K562 (cell line): Measurements from ENCODE around the gene STK32C. TPM values are rescaled to one million over a fixed set of nuclear protein-coding genes. Genes with fewer than 3 reads are reported as not detected.

Experiments used
- KDM4B ChIP-seq, 2 experiments: fragments of 450-650 bp in 1 of 2; sonication (generic) in 1 of 2; IDR thresholded peaks; 2 replicates each; pipeline ENCODE4 v1.6.1; 2016 to 2017; ENCODE audit warnings: borderline replicate concordance in 2 of 2, antibody characterized with exemption in 1 of 2, low read depth in 1 of 2, mild to moderate bottlenecking in 1 of 2
- L3MBTL2 ChIP-seq: fragments of 450-650 bp; IDR thresholded peaks from 2 replicates; pipeline ENCODE4 v1.6.1; 2016; ENCODE audit warnings: mild to moderate bottlenecking, moderate library complexity
- LARP7 ChIP-seq: fragments of 450-650 bp; IDR thresholded peaks from 2 replicates; pipeline ENCODE4 v1.6.1; 2016
- POLR2H ChIP-seq: IDR thresholded peaks from 2 replicates; pipeline ENCODE4 v1.6.1; 2016; ENCODE audit warnings: missing genetic modification characterization, low read depth, mild to moderate bottlenecking, control low read depth, missing compliant biosample characterization, moderate library complexity
- TAF9B ChIP-seq: fragments of 450-650 bp; IDR thresholded peaks from 2 replicates; pipeline ENCODE4 v1.6.1; 2018; ENCODE audit warnings: mild to moderate bottlenecking; ENCODE audit not compliant: partially characterized antibody
- ZC3H8 ChIP-seq: fragments of 450-650 bp; IDR thresholded peaks from 2 replicates; pipeline ENCODE4 v1.6.1; 2017
- ZFX ChIP-seq: sonication (generic); formaldehyde crosslinking; IDR thresholded peaks from 2 replicates; pipeline ENCODE4 v1.8.0; 2022; ENCODE audit warnings: mild to moderate bottlenecking, missing genetic modification reagents, moderate library complexity
- ZNF583 ChIP-seq: fragments of 250-450 bp; sonication (Bioruptor Pico); IDR thresholded peaks from 2 replicates; pipeline ENCODE4 v1.4.0; 2020
- ZNF644 ChIP-seq: fragments of 200-800 bp; sonication (Bioruptor generic); IDR thresholded peaks from 2 replicates; pipeline ENCODE4 v1.6.1; 2016; ENCODE audit warnings: low read depth, missing genetic modification characterization, missing compliant biosample characterization
- polyA plus RNA-seq, 8 experiments: library from polyadenylated mRNA; depleted of rRNA in 4 of 8; stranded (reverse) in 5 of 8; unstranded in 3 of 8; fragments of >200 nt; fragmentation: Nextera tagmentation in 2 of 8; fragmentation: Illumina TruSeq in 1 of 8; extraction: Ambion mirVana in 2 of 8; extraction: Trizol in 1 of 8; gene quantifications; 2 replicates each; pipeline versions ENCODE4 v1.2.1 to v1.2.3, GENCODE V29; 2011 to 2014; ENCODE audit warnings: inconsistent platforms in 1 of 8, missing spikeins in 1 of 8
- total RNA-seq, 7 experiments: library from RNA; depleted of rRNA in 6 of 7; stranded (reverse); fragments of >200 nt in 6 of 7; fragmentation: Illumina TruSeq in 2 of 7; extraction: Trizol in 2 of 7; gene quantifications; 2 replicates each; pipeline versions ENCODE4 v1.2.1 to v1.2.3, GENCODE V29; 2011 to 2021; ENCODE audit warnings: low replicate concordance in 1 of 7
- TF ChIP-seq, protein P1 (sequence below): fragments of 200-600 bp; sonication (generic); IDR thresholded peaks from one replicate; pipeline ENCODE4 v1.6.1; 2012; ENCODE audit warnings: mild to moderate bottlenecking, low read depth, low read length, inconsistent platforms
- TF ChIP-seq, protein P2 (sequence below): fragments of 250-450 bp; sonication (Bioruptor Pico); IDR thresholded peaks from 2 replicates; pipeline ENCODE4 v1.5.0; 2022; ENCODE audit warnings: mild to moderate bottlenecking

Gene STK32C
- total and polyA plus RNA-seq, 9 of the 15 experiments (the other 6 are each of a cell fraction or from before 2014, with no cell fraction given): 1.5 to 20.9 (median 6.5) TPM

DNA sequence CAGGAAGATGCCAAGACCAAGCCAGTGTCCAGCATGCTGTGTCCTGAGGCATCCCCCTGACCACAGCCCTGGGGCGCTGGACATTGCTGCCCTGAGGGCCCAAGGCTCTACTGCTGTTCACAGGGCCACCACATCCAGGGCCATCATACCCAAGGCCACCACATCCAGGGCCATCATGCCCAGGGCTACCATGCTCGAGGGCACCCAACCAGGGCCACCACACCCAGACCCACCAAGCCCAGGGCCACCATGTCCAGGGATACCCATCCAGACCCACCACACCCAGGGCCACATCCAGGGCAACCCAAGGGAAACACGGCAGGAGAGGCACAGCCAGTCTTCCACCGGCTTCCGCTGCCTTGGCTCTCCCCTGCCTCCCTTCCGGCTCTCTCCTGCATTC, 17.1 kb downstream of the STK32C start (continued):
- TF ChIP-seq, protein P1, sequence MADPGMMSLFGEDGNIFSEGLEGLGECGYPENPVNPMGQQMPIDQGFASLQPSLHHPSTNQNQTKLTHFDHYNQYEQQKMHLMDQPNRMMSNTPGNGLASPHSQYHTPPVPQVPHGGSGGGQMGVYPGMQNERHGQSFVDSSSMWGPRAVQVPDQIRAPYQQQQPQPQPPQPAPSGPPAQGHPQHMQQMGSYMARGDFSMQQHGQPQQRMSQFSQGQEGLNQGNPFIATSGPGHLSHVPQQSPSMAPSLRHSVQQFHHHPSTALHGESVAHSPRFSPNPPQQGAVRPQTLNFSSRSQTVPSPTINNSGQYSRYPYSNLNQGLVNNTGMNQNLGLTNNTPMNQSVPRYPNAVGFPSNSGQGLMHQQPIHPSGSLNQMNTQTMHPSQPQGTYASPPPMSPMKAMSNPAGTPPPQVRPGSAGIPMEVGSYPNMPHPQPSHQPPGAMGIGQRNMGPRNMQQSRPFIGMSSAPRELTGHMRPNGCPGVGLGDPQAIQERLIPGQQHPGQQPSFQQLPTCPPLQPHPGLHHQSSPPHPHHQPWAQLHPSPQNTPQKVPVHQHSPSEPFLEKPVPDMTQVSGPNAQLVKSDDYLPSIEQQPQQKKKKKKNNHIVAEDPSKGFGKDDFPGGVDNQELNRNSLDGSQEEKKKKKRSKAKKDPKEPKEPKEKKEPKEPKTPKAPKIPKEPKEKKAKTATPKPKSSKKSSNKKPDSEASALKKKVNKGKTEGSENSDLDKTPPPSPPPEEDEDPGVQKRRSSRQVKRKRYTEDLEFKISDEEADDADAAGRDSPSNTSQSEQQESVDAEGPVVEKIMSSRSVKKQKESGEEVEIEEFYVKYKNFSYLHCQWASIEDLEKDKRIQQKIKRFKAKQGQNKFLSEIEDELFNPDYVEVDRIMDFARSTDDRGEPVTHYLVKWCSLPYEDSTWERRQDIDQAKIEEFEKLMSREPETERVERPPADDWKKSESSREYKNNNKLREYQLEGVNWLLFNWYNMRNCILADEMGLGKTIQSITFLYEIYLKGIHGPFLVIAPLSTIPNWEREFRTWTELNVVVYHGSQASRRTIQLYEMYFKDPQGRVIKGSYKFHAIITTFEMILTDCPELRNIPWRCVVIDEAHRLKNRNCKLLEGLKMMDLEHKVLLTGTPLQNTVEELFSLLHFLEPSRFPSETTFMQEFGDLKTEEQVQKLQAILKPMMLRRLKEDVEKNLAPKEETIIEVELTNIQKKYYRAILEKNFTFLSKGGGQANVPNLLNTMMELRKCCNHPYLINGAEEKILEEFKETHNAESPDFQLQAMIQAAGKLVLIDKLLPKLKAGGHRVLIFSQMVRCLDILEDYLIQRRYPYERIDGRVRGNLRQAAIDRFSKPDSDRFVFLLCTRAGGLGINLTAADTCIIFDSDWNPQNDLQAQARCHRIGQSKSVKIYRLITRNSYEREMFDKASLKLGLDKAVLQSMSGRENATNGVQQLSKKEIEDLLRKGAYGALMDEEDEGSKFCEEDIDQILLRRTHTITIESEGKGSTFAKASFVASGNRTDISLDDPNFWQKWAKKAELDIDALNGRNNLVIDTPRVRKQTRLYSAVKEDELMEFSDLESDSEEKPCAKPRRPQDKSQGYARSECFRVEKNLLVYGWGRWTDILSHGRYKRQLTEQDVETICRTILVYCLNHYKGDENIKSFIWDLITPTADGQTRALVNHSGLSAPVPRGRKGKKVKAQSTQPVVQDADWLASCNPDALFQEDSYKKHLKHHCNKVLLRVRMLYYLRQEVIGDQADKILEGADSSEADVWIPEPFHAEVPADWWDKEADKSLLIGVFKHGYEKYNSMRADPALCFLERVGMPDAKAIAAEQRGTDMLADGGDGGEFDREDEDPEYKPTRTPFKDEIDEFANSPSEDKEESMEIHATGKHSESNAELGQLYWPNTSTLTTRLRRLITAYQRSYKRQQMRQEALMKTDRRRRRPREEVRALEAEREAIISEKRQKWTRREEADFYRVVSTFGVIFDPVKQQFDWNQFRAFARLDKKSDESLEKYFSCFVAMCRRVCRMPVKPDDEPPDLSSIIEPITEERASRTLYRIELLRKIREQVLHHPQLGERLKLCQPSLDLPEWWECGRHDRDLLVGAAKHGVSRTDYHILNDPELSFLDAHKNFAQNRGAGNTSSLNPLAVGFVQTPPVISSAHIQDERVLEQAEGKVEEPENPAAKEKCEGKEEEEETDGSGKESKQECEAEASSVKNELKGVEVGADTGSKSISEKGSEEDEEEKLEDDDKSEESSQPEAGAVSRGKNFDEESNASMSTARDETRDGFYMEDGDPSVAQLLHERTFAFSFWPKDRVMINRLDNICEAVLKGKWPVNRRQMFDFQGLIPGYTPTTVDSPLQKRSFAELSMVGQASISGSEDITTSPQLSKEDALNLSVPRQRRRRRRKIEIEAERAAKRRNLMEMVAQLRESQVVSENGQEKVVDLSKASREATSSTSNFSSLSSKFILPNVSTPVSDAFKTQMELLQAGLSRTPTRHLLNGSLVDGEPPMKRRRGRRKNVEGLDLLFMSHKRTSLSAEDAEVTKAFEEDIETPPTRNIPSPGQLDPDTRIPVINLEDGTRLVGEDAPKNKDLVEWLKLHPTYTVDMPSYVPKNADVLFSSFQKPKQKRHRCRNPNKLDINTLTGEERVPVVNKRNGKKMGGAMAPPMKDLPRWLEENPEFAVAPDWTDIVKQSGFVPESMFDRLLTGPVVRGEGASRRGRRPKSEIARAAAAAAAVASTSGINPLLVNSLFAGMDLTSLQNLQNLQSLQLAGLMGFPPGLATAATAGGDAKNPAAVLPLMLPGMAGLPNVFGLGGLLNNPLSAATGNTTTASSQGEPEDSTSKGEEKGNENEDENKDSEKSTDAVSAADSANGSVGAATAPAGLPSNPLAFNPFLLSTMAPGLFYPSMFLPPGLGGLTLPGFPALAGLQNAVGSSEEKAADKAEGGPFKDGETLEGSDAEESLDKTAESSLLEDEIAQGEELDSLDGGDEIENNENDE: no peak
- TF ChIP-seq POLR2H (no peak), TAF9B (no peak), ZFX (CRISPR knock-in tag) (no peak), ZC3H8 (no peak), LARP7 (no peak), KDM4B (IDR thresholded peaks at IDR 0.05; ENCODE audit: borderline replicate concordance in 2 of 2, low read depth in 1 of 2) (no peak), ZNF583 (no peak), L3MBTL2 (no peak), ZNF644 (tag) (no peak)
- TF ChIP-seq, protein P2, sequence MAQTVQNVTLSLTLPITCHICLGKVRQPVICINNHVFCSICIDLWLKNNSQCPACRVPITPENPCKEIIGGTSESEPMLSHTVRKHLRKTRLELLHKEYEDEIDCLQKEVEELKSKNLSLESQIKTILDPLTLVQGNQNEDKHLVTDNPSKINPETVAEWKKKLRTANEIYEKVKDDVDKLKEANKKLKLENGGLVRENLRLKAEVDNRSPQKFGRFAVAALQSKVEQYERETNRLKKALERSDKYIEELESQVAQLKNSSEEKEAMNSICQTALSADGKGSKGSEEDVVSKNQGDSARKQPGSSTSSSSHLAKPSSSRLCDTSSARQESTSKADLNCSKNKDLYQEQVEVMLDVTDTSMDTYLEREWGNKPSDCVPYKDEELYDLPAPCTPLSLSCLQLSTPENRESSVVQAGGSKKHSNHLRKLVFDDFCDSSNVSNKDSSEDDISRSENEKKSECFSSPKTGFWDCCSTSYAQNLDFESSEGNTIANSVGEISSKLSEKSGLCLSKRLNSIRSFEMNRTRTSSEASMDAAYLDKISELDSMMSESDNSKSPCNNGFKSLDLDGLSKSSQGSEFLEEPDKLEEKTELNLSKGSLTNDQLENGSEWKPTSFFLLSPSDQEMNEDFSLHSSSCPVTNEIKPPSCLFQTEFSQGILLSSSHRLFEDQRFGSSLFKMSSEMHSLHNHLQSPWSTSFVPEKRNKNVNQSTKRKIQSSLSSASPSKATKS (CRISPR knock-in tag): no peak
